Neural progenitor cell (in vitro differentiated cells): Measurements from ENCODE around the gene AKAP8L.

ENCODE experiments used
- CTCF ChIP-seq: fragments of 200-600 bp; sonication (generic); IDR thresholded peaks from 2 replicates; pipeline ENCODE4 v1.5.1; 2017; ENCODE audit warnings: antibody characterized with exemption, mild to moderate bottlenecking
- EZH2 ChIP-seq: fragments of 200-600 bp; sonication (generic); IDR thresholded peaks from 2 replicates; pipeline ENCODE4 v1.6.1; 2017; ENCODE audit warnings: antibody characterized with exemption, mild to moderate bottlenecking, moderate library complexity

DNA sequence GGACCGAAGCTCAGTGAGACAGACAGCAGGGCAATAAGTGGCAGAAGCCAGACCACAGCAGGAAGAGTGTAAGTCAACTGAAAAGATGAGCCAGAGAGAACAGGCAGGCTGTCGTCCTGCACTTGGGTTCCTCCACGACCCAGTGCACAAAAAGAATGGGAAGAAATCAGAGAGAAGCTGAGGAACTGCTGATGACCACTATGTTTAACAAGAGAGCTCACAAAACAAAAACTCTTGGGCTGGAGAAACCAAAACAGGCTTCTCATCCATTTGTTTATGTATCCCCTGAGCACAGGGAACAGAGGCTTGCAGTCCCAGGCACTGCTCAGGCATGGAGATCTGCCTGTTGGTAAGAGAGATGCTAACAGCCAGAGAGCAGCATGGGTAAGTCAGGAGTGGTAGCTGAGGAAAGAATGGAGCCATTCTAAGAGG, 14.0 kb downstream of the AKAP8L start:
- TF ChIP-seq CTCF = no peak
- no peak for TF ChIP-seq EZH2
